HG03354 (cell line): Measurements from ENCODE around the gene DRD3.

ENCODE experiments used
- ATAC-seq: cut with Tn5 transposase; IDR thresholded peaks from one replicate; pipeline ENCODE4 v1.9.1; 2021; ENCODE audit warnings: mild to moderate bottlenecking; ENCODE audit not compliant: unreplicated experiment, poor library complexity, severe bottlenecking

The DRD3 gene

GRCh38 chr3:114127517-114127916 lies 51.3 kb downstream of the DRD3 start:
- ATAC-seq: no peak

- no peak for ATAC-seq
Observed at GRCh38 chr3:114126461-114126860, 52.4 kb downstream of the DRD3 start.

- ATAC-seq: no peak
Observed at GRCh38 chr3:114122027-114122709, 56.7 kb downstream of the DRD3 start.

- ATAC-seq: no peak
Observed at GRCh38 chr3:114120211-114120610, 58.6 kb downstream of the DRD3 start.

GRCh38 chr3:114119776-114120175 lies 59.1 kb downstream of the DRD3 start:
- no peak for ATAC-seq

- no peak for ATAC-seq
Observed at GRCh38 chr3:114115143-114115542, 63.7 kb downstream of the DRD3 start.

GRCh38 chr3:114114719-114115118 lies 64.1 kb downstream of the DRD3 start:
- ATAC-seq: no peak

GRCh38 chr3:114112696-114113095 lies 66.2 kb downstream of the DRD3 start:
- no peak for ATAC-seq

- ATAC-seq: no peak
Observed at GRCh38 chr3:114111060-114111770, 67.6 kb downstream of the DRD3 start.

GRCh38 chr3:114110439-114110838 lies 68.4 kb downstream of the DRD3 start:
- ATAC-seq: no peak

- no peak for ATAC-seq
Observed at GRCh38 chr3:114108137-114108536, 70.7 kb downstream of the DRD3 start.

- no peak for ATAC-seq
Observed at GRCh38 chr3:114104414-114104813, 74.4 kb downstream of the DRD3 start.

- no peak for ATAC-seq
Observed at GRCh38 chr3:114103858-114104257, 75.0 kb downstream of the DRD3 start.

- ATAC-seq: no peak
Observed at GRCh38 chr3:114103181-114103580, 75.7 kb downstream of the DRD3 start.

- no peak for ATAC-seq
Observed at GRCh38 chr3:114101101-114101500, 77.8 kb downstream of the DRD3 start.

- no peak for ATAC-seq
Observed at GRCh38 chr3:114095796-114096195, 83.1 kb downstream of the DRD3 start.

- no peak for ATAC-seq
Observed at GRCh38 chr3:114093596-114093995, 85.3 kb downstream of the DRD3 start.

GRCh38 chr3:114093016-114093380 lies 85.9 kb downstream of the DRD3 start:
- no peak for ATAC-seq

- no peak for ATAC-seq
Observed at GRCh38 chr3:114092151-114093015, 86.5 kb downstream of the DRD3 start.

- ATAC-seq: peak; percentile 65
Observed at GRCh38 chr3:114089675-114090074, 89.2 kb downstream of the DRD3 start.

- ATAC-seq: no peak
Observed at GRCh38 chr3:114086356-114086755, 92.5 kb downstream of the DRD3 start.
